Activated T-helper 1 cell treated with anti-CD3 and anti-CD28 coated beads, Interleukin-2, amount 50 U/mL, for 16 hours (primary cell): ENCODE measurements around the gene EPHA1.

Source experiments
- DNase-seq, 2 donors: peaks; one replicate each; pipeline ENCODE4 v3.0.0-alpha.2; 2020; ENCODE audit warnings: low read depth in 1 of 2, low spot score in 1 of 2

The EPHA1 gene

DNA sequence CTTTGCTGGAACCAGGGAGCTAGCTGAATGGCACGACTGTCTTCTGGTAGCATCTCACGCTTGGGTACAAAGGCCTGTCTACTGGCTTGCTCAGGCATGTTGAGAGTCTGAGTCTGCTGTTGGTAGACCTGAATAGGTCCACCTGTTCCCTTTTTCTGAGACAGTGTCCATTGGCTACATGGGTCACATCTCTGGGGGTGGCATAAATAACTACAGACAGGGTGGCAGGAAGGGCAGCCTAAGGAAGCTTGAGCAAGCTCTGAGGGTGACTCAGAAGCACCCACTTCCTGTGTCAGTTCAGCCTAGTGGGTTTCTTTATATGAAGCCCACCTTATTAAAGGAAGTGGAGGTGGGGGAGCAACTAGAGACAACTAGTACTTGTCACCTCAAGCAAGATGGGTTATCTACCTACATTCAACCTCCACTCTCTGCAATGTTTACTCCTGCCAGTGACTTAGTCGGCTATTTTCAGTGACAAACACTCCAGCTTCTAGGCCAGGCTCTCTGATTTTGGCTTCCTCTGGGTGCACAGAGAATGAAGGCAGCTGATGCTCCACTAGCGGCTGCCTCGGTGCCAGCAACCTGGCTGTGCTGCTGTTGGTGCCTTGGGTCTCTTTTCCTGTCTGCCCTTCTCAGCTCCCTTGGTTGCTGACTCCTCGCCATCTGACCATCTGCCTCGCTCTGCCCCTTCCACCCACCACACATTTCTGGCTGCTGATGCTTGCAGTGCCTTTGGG is 33.2 kb downstream of the EPHA1 start:
- DNase-seq: no peak

DNA sequence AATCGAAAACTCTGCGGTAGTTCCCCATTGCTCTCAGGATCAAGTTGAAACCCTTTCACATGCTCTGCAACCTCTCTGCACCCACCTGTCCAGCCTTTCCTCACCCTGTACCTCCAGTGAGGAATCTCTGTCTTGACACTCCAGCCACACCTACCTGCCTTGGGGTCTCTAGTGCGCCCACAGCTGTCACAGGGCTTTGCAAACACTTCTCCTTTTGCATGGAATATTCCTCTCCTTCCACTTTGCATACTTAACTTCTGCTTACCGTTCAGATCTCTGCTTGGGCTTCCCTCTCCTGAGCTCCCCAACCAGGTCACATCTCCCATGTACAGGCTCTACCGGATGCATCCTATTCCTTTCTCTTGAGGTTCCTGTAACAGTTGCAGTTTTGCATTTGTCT is 34.1 kb downstream of the EPHA1 start:
- no peak for DNase-seq

DNA sequence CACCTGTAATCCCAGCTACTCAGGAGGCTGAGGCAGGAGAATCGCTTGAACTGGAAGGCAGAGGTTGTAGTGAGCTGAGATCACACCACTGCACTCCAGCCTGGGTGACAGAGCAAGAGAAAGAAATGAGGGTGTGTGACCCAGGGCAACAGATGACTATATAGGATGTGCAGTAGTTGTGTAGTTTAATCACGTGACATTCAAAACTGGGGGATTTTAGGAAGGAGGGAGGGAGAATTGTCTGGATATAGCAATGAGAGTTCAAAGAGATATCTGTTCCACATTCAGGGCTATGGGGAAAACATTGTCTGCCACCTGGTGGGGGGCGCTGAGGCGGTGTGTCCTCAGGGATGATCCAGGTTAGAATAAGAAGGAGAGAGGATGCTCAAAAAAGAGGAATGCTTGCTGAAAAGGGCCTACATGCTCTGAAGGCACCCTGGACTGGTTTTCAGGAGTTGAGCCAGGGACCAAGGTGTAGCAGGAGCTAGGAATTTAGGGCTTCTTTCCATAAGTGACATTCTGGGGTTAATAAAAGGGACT is 35.3 kb downstream of the EPHA1 start:
- no peak for DNase-seq

DNA sequence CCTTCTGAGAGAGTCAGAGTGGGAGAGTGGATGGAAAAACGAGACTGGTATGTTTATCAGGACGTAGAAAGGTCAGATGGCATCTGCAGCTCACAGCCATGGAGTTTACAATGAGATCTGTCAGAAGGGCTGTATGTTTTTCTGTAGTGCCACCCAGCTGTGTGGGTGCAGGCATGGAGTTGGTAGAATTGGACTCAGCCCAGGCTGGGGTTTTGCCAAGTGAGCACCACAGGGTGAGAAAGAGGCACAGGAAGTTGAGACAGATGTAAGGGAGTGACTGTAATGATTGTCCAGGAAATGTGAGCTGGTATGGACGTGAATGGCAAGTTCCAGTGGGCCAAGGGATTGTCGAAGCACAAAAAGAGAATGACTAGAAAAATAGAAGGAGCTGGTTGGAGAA is 36.6 kb downstream of the EPHA1 start:
- peak; percentile 22 to 49 for DNase-seq

DNA sequence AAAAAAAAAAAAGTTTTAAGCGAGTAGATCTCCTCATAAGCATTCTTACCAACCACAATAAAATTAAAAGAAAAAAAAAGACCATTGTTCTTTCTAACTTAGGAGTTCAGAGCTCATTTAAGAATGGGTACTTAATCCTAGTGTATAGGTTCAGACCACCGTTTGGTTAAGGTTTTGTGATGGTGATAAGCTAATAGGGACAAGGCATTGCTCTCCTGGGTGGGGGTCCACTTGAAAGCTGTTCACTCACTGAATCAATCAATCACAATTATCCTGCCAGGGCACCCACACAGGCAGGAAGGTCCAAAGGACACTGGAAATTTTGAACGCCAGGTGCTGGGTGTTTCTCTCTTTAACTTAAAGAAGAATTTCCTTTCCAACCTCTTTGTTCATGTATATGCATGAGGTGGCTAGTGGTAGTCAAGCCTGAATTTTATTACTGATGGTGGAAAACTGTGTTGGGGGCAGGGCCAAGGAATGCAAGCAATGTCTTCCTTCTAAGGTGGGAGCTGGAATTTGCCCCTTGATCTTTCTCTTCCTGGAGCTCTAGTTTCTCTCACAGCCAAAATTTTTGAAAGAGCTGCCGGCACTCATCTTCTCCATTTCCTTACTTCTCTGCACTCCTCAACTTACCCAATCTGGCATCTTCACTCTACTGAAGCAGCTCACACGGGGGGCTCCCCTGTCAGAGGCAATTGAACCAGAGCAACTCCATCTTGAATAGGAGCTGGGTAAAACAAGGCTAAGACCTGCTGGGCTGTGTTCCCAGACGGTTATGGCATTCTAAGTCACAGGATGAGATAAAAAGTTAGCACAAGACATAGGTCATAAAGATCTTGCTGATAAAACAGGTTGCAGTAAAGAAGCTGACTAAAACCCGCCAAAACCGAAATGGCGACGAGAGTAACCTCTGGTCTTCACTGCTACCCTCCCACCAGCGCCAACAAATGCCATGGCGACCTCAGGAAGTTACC is 38.7 kb downstream of the EPHA1 start:
- no peak for DNase-seq

DNA sequence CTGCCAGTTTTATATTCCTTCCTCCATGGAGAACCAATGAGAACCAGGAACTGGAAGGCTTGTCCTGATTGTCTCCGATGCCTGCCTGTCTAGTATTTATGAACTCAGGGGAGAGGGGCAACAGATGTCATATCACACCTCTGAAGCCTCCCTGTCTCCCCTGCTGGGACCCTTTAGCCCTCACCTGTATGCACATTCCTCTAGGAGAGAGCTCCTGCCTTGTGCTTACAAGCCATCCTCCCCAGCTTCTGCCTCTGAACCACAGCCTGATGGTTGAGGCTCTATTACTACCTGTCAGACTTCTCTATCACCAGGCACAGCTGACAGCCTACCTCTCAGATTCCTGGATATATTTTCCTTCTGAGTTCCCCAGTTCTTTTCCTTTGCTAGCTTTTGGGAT is 40.3 kb downstream of the EPHA1 start:
- no peak for DNase-seq

DNA sequence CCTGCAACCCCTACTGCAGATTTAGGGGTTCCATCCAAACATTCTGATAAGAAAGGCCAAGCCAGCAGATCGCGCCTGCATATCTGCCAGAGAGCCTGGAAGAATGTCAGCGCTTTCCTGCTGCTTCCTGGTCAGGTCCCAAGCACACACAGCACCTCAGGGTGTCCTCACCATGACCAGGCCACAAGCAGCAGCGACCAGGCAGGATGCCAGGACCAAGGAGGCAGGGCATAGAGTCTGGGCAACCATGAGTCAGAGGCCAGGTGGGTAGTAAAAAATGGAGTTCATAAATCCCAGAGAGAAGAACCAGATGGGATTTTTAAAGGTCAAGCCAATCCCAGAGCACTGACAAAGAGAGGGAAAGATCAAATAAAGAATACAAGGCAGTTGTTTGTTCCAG is 40.7 kb downstream of the EPHA1 start:
- no peak for DNase-seq

DNA sequence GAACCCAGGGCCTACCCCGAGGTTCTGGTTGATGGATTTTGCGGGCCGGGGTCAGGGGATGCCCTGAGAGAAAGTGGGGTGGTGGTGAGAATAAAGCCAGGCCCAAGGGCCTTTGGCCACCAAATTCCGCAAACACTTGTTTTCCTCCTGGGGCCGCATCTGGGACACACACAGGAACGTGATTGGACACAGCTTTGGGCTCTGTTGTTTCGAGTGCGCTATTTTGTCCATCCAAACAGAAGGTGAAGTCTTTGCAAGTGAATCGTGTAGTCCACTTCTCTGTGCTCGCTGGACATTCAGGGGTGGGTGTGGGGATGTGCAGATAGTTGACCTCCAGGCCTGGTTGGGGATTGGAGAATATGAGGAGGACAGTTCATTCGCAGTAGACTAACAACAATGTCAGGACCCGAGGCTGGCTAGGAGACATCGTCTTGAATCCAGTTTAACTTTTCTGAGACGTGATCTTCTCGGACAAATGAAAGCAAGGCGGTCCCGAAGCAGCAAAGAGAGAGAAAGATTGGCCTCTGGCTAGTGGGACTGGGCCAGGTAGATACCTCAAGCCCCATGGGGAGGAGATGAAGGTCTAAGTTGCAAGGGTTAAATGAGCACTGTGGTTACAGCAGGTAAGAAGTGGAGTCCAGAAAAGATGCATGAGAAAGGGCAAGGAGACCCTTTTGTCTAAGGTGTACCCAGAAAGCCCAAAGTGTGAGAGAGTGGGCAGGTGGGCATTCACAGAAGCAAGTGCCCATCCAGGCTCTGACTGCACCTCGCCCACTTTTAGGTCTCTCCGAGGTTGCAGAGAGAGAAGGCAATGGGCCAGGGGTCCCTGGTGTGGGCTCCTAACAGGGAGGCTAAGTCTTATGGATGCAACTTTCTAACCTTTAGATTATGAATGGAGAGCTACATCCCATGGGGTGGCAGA is 45.4 kb downstream of the EPHA1 start:
- no peak for DNase-seq

DNA sequence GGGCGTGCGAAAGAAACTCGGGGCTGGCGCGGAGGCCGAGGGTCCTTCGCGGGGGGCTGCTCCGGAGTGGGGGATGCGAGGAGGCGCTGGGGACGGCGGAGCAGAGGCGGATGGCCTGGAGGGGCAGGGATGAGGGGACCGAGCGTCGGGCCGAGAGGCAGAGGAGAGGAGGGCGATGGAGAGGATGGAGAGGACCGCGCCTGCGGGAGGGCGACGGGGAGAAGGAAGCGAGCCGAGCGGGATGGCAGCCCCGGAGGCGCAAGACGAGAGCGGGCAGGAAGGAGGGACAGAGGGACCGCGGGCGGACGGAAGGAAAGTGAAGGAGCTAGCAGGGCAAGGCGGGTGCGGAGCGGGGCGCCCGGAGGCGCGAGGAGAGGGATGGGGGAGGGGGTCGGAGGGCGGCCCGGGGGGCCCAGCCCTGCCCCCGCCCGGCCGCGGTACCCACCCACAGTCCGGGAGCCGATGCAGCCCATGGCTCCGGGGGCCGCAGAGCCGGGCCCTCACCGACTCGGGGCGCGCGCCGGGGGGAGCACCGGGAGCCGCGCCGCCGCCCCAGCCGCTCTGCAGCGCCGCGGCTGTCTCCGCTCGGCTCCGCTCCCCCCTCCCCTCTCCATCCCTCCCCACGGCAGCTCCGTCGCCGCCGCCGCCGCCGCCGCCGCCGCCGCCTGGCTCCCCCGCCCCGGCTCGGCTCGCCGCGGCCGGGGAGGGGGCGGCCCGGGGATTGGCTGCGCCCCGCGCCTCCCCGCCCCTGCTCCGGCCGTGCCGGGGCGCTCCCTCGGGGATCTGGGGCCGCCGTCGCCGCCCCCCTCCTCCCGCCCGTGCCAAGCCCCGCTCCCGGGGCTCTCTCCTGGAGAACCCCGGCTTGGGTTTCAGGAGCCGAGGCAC is 46.3 kb downstream of the EPHA1 start, which contains the start of gene FAM131B:
TSS of gene FAM131B (minus strand) at position 583 of the 885 bp plus-strand sequence. CDS start at position 473, 110 bp downstream.
- DNase-seq: no peak

DNA sequence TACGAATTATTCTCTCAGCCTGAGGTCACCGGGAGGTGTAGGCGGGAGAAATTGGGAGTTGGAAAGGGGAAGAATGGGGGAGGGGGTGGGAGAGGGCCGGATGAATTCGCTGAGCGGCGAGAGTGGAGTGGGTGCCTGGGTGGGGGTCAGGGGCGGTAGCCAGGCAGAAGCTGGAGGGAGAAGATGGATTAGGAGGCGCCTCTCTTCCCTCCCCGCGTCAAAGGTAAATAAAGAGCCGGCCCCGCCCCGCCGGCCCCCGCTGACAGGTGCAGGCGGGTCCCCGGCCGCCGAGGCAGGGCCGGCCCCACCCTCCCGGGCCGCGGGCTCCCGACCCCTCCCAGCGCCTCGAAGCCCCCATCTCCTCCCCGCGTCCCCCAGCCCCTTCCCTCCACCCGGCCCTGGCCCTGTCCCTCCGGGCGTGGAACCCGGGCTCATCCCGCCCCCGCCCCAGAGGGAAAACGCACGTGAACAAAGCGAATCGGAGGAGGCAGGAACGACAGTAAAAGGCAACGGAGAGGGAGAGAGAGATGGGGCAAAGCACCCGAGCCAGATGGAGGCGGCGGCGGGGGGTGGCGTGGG is 47.0 kb downstream of the EPHA1 start:
- no peak for DNase-seq

DNA sequence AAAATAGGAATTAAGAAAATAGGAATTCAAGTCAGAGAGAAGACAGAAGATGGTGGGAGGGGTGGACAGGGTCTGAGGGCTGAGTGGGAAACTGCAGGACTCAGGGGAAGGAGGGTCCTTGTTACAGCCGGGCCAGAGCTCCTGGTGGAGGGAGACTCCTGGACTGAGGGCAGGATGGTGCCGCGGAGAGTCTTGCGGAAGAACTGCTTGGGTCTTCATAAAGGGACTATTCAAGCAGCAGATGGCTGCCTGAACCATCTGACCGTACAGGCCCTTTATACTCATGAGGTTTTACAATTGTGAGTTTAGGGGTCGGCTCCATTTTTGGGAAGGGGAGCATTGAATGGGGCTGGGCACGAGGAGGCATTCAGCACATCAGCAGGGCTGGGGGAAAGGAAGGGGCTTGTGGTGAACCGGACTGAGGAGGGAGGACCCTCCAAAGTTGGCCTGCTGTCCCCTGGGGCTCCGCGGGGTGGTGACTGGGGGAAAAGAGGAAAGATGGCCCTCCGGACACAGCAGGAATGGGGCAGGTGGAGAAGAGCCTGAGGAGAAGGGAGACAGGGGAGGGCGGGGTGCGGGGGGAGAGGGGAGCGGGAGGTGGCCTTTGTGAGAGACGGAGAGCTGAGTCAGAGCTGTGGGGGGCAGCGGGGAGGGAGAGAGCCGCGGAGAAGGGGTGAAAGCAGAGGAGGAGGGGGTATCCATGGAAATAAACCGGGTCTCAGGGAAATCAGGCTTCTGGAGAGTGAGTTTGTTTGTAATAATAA is 47.7 kb downstream of the EPHA1 start:
- DNase-seq: no peak

DNA sequence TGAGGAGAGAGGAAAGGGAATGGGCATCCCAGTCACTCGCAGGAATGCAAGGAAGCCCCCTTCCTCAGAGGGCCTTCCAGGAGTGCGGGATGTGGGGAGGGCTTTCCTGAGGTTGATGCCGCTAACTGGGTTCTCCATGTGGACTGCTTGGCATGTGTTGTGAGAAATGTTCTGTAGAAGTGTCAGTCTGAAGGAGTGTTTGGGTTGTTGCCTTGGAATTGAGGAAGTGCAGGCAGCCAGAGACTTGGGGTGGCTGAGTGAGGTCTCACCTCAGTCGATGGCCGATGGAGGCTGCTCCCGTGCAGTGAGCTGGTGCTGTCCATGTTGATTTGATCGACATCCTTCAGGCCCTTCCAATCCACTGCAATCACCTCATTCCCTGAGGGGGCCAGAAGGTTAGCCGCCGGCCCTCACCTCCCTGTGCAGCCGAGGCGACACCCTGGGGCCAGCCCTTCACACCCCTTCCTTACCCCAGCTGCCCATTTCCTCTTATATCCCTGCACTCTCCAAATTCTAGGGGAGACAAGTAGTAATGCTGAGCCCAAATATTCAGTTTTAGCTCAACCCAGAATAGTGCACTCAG is 48.8 kb downstream of the EPHA1 start:
- no peak for DNase-seq

DNA sequence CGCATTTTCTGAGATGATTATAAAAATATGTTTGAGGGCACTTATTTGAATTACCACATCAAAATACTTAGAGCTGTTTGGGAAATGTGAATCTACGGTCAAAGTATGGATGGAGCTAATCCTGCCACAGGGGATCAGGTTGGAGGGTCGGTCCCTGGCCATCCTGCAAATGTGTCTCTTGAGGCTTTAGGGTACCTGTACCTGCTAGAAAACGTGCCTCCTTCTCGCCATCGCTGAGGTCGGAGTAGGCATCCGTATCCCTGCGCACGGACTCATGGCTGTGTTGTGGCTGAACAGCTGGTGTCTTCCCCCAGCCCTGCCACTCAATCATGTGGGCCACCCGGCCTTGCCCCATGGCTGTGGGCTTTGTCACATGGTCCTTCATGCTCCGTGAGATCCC is 50.0 kb downstream of the EPHA1 start:
- DNase-seq: no peak

DNA sequence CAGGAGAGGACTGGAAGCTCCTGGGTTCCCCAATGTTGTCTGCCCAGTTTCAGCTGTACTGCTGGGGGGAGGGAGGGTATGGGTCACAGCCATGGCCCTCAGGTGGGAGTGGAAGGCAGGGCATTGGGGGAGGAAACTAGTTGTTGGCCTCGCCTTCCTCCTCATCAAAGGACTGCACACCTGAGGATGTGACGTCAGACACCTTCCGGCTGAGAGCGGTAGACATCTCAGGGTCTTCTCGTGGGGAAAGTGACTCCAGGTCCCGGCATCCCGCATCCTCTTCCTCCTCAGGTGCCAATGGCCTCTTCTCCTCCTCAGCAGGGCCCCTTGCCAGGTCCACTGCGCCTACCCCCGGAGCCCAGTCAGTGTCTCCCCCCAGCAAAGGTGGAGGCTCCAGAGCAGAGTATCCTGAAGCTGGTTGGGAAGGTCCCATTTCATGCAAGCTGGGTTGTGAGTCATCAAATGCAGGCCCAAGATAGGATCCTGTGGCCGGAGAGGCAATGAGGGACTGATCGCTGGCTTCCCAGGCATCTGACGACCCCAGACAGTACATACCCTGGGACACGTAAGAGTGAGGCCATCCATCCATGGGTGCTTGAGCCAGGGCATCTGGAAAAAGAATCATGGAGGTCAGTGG is 52.1 kb downstream of the EPHA1 start:
- DNase-seq: no peak

DNA sequence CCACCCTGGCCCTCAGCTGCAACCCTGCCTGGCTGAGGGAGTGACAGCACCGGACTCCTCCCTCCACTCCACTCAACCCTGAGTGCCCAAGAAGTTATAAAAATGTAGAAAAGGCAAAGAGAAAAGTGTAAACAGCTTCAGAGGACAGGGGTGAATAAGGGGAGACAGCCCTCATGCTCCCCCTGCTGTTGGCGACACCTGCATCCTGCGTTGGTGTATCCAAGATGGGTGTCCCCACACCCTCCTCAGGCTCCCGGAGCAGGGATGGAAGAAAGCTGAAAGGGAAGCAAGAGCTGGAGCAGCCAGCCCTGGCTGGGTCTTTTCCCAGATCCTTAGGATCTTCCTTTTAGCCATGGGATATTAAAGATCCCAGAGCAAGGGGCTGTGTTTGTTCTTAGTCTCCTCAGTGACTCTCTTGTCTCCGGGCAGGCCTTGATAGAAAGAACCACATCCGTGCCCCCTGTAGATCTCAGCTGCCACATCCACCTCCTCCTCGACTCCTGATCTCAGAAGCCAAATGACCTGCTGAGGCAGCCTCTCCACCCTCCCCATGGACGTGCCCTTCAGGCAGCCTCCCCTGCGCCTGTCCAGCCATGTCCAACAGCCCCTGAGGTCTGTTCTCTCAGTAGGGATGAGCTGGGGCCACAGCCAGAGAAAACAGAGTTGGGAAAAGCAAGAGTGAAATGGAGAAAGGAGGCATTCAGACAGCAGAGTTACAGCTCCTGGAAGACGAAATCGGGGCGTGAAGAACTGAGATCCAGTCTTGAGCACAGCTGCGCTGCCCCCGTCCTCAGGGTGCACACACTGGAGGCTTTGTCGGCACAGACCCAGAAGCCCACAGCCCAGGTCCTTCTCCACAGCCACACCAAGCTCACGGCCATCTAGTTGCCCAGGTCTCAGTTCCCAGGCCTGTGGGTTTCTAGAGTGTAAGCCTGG is 52.9 kb downstream of the EPHA1 start:
- DNase-seq: no peak

DNA sequence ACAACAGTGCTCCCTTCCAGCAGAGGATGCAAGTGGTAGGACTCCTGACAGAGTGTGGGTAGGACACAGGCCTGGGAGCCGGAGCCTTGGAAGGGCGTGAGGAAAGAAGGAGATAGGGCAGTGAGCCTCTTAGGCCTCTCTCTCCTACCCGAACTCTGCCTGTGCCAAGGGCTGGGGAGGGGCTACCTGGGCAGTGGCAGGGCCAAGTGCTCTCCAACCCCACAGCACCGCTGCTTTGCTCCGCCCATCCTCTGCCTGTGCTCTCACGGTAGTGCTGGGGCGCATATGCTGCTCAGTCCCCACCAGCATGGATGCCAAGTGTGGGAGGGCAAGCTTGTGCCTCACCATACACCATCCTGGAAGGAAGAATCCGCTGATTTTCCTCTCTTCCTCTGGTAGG is 53.7 kb downstream of the EPHA1 start:
- no peak for DNase-seq

DNA sequence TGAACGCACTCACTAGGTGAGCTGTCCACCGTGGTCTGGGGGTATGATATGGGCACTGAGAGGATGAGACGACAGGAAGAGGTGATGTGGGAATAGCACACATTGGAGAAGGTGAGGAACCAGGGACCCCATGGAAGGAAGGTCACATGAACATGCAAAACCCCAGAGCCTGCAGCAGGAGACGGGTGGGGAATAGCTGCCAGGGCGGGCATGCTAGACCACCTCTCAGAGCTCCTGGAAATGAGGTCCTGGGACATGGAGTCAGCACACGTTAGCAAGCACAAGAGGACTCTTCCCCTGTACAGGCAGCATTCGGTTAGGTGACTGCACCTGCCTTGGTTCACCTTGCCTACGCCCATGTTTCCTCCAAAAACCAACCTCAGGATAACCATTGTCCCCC is 54.3 kb downstream of the EPHA1 start:
- DNase-seq: no peak
